Measurements from ENCODE around the gene SLC26A1.

Gene SLC26A1

DNA sequence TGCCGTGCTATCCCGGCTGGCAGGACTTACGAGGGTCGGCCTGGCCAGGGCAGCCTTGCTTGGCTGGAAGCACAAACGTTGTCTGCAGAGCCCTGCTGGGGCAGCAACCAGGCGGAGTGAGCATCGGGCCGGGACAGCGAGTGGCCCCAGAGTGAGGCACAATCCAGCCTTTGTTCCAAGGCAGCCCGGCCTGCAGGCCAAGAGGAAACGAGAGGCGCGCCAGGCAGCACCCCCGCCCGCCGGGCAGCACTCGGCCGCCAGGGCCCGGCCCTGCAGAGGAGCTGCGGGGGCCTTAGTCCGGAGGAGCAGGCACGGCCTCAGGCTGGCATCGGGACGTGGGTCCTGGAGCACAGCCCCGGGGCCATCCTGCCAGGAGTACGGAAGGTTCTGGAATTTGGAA lies 42.3 kb upstream of the SLC26A1 start:
- Histone ChIP-seq H3K4me3 (ENCODE audit: low read length) (no peak overlapping the region), H3K9me3 (ENCODE audit: insufficient read depth, low read depth, low read length) (no peaks in the 10 kb centered on the region), H3K27ac (ENCODE audit: low read length) (no peak overlapping the region), H3K9ac (ENCODE audit: low read depth, low read length) (no peak overlapping the region), H3K4me1 (ENCODE audit: insufficient read depth, low read length) (no peaks in the 10 kb centered on the region), H3K36me3 (ENCODE audit: insufficient read depth, low read depth, low read length) (no peaks in the 10 kb centered on the region), H3K27me3 (ENCODE audit: insufficient read depth, low read length) (no peaks in the 10 kb centered on the region)

- Histone ChIP-seq H3K4me3 (ENCODE audit: low read length) (no peak overlapping the region), H3K27ac (ENCODE audit: low read length) (no peak overlapping the region), H3K27me3 (ENCODE audit: insufficient read depth, low read length) (no peaks in the 10 kb centered on the region), H3K4me1 (ENCODE audit: insufficient read depth, low read length) (no peaks in the 10 kb centered on the region), H3K9me3 (ENCODE audit: insufficient read depth, low read depth, low read length) (no peaks in the 10 kb centered on the region), H3K36me3 (ENCODE audit: insufficient read depth, low read depth, low read length) (no peaks in the 10 kb centered on the region), H3K9ac (ENCODE audit: low read depth, low read length) (no peak overlapping the region)
Observed at GRCh38 chr4:1033840-1034551, 40.8 kb upstream of the SLC26A1 start.

GRCh38 chr4:1032861-1033260 lies 39.7 kb upstream of the SLC26A1 start:
- no peaks in the 10 kb centered on the region for H3K27me3 ChIP-seq (ENCODE audit: insufficient read depth, low read length)
- H3K27ac ChIP-seq (ENCODE audit: low read length) = no peak overlapping the region
- H3K4me3 ChIP-seq (ENCODE audit: low read length) = no peak overlapping the region
- no peaks in the 10 kb centered on the region for H3K36me3 ChIP-seq (ENCODE audit: insufficient read depth, low read depth, low read length)
- H3K4me1 ChIP-seq (ENCODE audit: insufficient read depth, low read length) = no peaks in the 10 kb centered on the region
- H3K9me3 ChIP-seq (ENCODE audit: insufficient read depth, low read depth, low read length) = no peaks in the 10 kb centered on the region
- no peak overlapping the region for H3K9ac ChIP-seq (ENCODE audit: low read depth, low read length)

- no peaks in the 10 kb centered on the region for H3K4me1 ChIP-seq (ENCODE audit: insufficient read depth, low read length)
- H3K27me3 ChIP-seq (ENCODE audit: insufficient read depth, low read length) = no peaks in the 10 kb centered on the region
- no peaks in the 10 kb centered on the region for H3K9me3 ChIP-seq (ENCODE audit: insufficient read depth, low read depth, low read length)
- H3K36me3 ChIP-seq (ENCODE audit: insufficient read depth, low read depth, low read length) = no peaks in the 10 kb centered on the region
- H3K27ac ChIP-seq (ENCODE audit: low read length) = no peak overlapping the region
- H3K4me3 ChIP-seq (ENCODE audit: low read length) = no peak overlapping the region
- no peak overlapping the region for H3K9ac ChIP-seq (ENCODE audit: low read depth, low read length)
Observed at GRCh38 chr4:1031956-1032795, 39.0 kb upstream of the SLC26A1 start.

DNA sequence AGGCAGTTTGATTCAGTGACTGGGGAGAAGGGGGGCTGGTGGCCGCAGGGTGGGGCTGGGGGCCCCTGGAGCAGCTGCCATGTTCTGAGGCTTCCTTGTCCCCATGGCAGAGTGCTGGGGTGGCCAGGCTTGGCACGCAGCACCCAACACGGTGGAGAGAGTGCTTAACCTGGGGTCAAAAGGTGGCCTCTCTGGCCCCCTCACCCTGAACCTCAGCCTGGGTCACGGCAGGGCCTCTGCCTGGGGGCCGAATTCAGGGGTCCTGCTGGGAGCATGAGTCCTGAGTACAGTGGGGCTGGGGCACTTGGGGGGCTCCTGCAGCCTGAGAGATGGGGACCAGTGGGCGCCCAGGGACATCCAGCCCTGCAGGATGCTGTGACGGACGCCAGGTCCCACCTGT lies 38.1 kb upstream of the SLC26A1 start:
- no peaks in the 10 kb centered on the region for H3K36me3 ChIP-seq (ENCODE audit: insufficient read depth, low read depth, low read length)
- H3K27ac ChIP-seq (ENCODE audit: low read length) = no peak overlapping the region
- no peak overlapping the region for H3K9ac ChIP-seq (ENCODE audit: low read depth, low read length)
- H3K9me3 ChIP-seq (ENCODE audit: insufficient read depth, low read depth, low read length) = no peaks in the 10 kb centered on the region
- no peaks in the 10 kb centered on the region for H3K27me3 ChIP-seq (ENCODE audit: insufficient read depth, low read length)
- H3K4me3 ChIP-seq (ENCODE audit: low read length) = no peak overlapping the region
- H3K4me1 ChIP-seq (ENCODE audit: insufficient read depth, low read length) = no peaks in the 10 kb centered on the region

DNA sequence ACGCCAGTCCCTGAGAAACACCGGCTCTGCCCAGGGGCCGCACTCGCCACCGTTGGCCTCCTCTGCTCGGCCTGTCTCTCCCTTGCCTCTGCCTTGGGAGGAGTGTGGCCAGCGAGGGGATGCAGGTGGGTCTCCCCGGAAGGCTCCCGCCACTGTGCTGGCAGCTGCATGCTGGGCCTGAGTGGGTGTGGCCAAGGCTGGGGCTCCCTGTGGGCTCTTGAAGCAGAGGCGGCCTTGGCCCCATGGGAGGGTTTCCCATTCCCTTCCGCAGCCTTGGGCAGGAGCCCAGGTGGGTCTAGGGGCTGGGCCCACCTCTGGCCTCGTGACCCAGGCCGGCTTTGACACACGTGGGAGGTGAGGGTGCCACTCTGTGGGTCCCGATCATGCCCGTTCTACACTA lies 37.4 kb upstream of the SLC26A1 start:
- Histone ChIP-seq H3K4me1 (ENCODE audit: insufficient read depth, low read length) (no peaks in the 10 kb centered on the region), H3K9ac (ENCODE audit: low read depth, low read length) (no peak overlapping the region), H3K27ac (ENCODE audit: low read length) (no peak overlapping the region), H3K9me3 (ENCODE audit: insufficient read depth, low read depth, low read length) (no peaks in the 10 kb centered on the region), H3K36me3 (ENCODE audit: insufficient read depth, low read depth, low read length) (peaks cover 6% of the 10 kb centered on the region; the same call in 1 of the 2 replicates), H3K4me3 (ENCODE audit: low read length) (no peak overlapping the region), H3K27me3 (ENCODE audit: insufficient read depth, low read length) (no peaks in the 10 kb centered on the region)

DNA sequence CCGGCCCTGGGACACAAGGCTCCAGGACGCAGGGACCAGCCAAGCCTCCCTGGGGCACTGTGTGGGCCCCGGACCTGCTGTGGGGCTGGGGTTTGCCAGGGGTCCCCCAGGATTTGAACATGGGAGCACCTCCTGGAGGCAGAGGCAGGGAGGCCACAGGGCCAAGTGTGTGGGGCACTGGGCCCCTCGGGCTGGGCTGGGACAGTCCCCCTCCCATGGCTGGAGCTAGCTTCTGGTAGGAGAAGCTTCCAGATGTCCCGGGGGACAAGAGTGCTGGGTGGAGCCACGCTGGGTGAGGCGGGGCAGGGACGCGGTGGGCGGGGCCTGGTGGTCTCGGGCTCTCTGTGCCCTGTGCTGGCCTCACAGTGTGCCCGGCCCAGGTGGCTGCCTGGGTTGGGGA lies 36.8 kb upstream of the SLC26A1 start:
- Histone ChIP-seq H3K4me1 (ENCODE audit: insufficient read depth, low read length) (no peaks in the 10 kb centered on the region), H3K9ac (ENCODE audit: low read depth, low read length) (no peak overlapping the region), H3K27ac (ENCODE audit: low read length) (no peak overlapping the region), H3K36me3 (ENCODE audit: insufficient read depth, low read depth, low read length) (peaks cover 9% of the 10 kb centered on the region; the same call in 1 of the 2 replicates), H3K27me3 (ENCODE audit: insufficient read depth, low read length) (no peaks in the 10 kb centered on the region), H3K9me3 (ENCODE audit: insufficient read depth, low read depth, low read length) (no peaks in the 10 kb centered on the region), H3K4me3 (ENCODE audit: low read length) (no peak overlapping the region)

- Histone ChIP-seq H3K4me3 (ENCODE audit: low read length) (no peak overlapping the region), H3K9me3 (ENCODE audit: insufficient read depth, low read depth, low read length) (no peaks in the 10 kb centered on the region), H3K4me1 (ENCODE audit: insufficient read depth, low read length) (no peaks in the 10 kb centered on the region), H3K9ac (ENCODE audit: low read depth, low read length) (no peak overlapping the region), H3K27ac (ENCODE audit: low read length) (no peak overlapping the region), H3K36me3 (ENCODE audit: insufficient read depth, low read depth, low read length) (peaks cover 9% of the 10 kb centered on the region; the same call in 1 of the 2 replicates), H3K27me3 (ENCODE audit: insufficient read depth, low read length) (no peaks in the 10 kb centered on the region)
Observed at GRCh38 chr4:1029529-1029928, 36.3 kb upstream of the SLC26A1 start.

DNA sequence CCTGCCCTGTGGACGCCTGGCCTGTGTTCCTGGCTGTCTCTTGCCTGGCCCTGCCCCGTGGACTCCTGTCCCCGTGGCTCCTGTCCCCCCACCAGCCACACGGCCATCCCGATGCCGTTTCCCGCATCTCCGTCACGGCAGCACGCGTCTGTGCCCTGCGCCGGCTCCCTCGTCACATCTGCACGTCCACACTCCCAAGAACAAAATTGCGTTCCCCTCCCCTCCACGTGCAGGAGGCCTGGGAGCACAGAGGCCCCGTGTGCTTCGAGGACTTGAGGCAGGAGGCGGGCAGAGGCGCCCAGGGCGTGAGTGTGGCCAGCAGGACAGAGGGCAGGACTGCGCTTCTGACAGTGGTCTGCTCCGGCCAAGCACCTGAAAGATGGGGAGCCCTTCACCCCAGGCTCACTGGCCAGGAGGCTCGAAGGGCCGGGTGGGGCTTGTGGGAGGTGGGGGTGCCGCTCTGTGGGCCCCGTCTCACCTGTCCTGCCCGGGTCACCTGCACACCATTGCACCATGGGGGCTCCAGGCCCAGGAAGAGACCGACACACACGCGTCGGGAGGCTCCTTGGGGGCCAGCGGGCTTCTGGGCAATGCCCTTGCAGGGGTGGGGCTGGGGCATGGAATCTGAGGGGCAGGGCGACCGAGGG lies 35.5 kb upstream of the SLC26A1 start:
- H3K27me3 ChIP-seq (ENCODE audit: insufficient read depth, low read length) = no peaks in the 10 kb centered on the region
- no peak overlapping the region for H3K27ac ChIP-seq (ENCODE audit: low read length)
- H3K9ac ChIP-seq (ENCODE audit: low read depth, low read length) = no peak overlapping the region
- no peaks in the 10 kb centered on the region for H3K4me1 ChIP-seq (ENCODE audit: insufficient read depth, low read length)
- H3K4me3 ChIP-seq (ENCODE audit: low read length) = no peak overlapping the region
- peaks cover 9% of the 10 kb centered on the region; the same call in 1 of the 2 replicates for H3K36me3 ChIP-seq (ENCODE audit: insufficient read depth, low read depth, low read length)
- no peaks in the 10 kb centered on the region for H3K9me3 ChIP-seq (ENCODE audit: insufficient read depth, low read depth, low read length)

- H3K27me3 ChIP-seq (ENCODE audit: insufficient read depth, low read length) = no peaks in the 10 kb centered on the region
- no peak overlapping the region; the same call in 1 of the 2 replicates for H3K9ac ChIP-seq (ENCODE audit: low read depth, low read length)
- peaks cover 9% of the 10 kb centered on the region; the same call in 1 of the 2 replicates for H3K36me3 ChIP-seq (ENCODE audit: insufficient read depth, low read depth, low read length)
- no peaks in the 10 kb centered on the region for H3K9me3 ChIP-seq (ENCODE audit: insufficient read depth, low read depth, low read length)
- H3K27ac ChIP-seq (ENCODE audit: low read length) = no peak overlapping the region
- no peak overlapping the region for H3K4me3 ChIP-seq (ENCODE audit: low read length)
- no peaks in the 10 kb centered on the region for H3K4me1 ChIP-seq (ENCODE audit: insufficient read depth, low read length)
Observed at GRCh38 chr4:1027915-1028238, 34.7 kb upstream of the SLC26A1 start.

- Histone ChIP-seq H3K4me1 (ENCODE audit: insufficient read depth, low read length) (no peaks in the 10 kb centered on the region), H3K27me3 (ENCODE audit: insufficient read depth, low read length) (no peaks in the 10 kb centered on the region), H3K36me3 (ENCODE audit: insufficient read depth, low read depth, low read length) (peaks cover 9% of the 10 kb centered on the region; the same call in 1 of the 2 replicates), H3K27ac (ENCODE audit: low read length) (no peak overlapping the region), H3K9me3 (ENCODE audit: insufficient read depth, low read depth, low read length) (no peaks in the 10 kb centered on the region), H3K4me3 (ENCODE audit: low read length) (no peak overlapping the region), H3K9ac (ENCODE audit: low read depth, low read length) (no peak overlapping the region)
Observed at GRCh38 chr4:1027219-1027914, 34.2 kb upstream of the SLC26A1 start.

Measured in iPS-20b (cell line).